B cell (primary cell): ENCODE results near the gene PALM.

ENCODE experiments used
- EZH2 ChIP-seq: IDR thresholded peaks from 2 replicates; pipeline ENCODE4 v1.6.1; 2012; ENCODE audit warnings: borderline replicate concordance, low read depth, mild to moderate bottlenecking, moderate library complexity, low read length; ENCODE audit not compliant: insufficient read depth, poor library complexity, severe bottlenecking
- TF ChIP-seq, protein P1 (sequence below): fragments of 200-600 bp; IDR thresholded peaks from one replicate; pipeline ENCODE4 v1.8.0; 2022; ENCODE audit warnings: antibody characterized with exemption, mild to moderate bottlenecking

DNA sequence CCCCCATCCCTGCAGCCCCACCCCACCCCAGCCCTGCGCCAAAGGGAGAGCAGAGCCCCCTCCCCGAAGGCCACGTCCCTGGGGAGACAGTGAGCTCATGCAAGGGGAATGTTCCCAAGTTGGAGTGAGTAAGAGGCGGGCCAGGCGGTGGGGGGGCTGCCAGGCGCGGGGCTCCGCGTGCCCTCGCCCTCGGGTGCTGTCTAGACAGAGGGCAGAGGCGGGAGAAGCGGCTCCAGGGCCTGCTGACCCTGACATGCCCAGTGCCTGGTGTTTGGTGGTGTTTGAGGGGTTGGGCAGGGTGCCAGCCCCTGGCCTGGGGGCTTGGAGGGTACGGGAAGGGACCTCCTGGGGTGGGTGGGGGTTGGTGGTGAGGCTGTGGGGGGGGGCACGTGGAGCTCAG is 31.5 kb upstream of the PALM start:
- TF ChIP-seq, protein P1, sequence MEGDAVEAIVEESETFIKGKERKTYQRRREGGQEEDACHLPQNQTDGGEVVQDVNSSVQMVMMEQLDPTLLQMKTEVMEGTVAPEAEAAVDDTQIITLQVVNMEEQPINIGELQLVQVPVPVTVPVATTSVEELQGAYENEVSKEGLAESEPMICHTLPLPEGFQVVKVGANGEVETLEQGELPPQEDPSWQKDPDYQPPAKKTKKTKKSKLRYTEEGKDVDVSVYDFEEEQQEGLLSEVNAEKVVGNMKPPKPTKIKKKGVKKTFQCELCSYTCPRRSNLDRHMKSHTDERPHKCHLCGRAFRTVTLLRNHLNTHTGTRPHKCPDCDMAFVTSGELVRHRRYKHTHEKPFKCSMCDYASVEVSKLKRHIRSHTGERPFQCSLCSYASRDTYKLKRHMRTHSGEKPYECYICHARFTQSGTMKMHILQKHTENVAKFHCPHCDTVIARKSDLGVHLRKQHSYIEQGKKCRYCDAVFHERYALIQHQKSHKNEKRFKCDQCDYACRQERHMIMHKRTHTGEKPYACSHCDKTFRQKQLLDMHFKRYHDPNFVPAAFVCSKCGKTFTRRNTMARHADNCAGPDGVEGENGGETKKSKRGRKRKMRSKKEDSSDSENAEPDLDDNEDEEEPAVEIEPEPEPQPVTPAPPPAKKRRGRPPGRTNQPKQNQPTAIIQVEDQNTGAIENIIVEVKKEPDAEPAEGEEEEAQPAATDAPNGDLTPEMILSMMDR, result no peak
- no peak for TF ChIP-seq EZH2
